K562 (cell line): ENCODE measurements around the gene OSGEP. TPM values are rescaled to one million over a fixed set of nuclear protein-coding genes. Genes with fewer than 3 reads are reported as not detected.

Source experiments
- DEAF1 ChIP-seq: fragments of 450-650 bp; formaldehyde crosslinking; IDR thresholded peaks from 2 replicates; pipeline ENCODE4 v1.4.0; 2020; ENCODE audit warnings: mild to moderate bottlenecking, moderate library complexity
- ELF1 ChIP-seq: fragments of 200-800 bp; sonication (Bioruptor generic); IDR thresholded peaks from 2 replicates; pipeline ENCODE4 v1.6.1; 2016; ENCODE audit warnings: missing genetic modification characterization, missing compliant biosample characterization
- HNRNPK ChIP-seq: fragments of 200-400 bp; formaldehyde crosslinking; IDR thresholded peaks from one replicate; pipeline ENCODE4 v1.6.1; 2018; ENCODE audit warnings: mild to moderate bottlenecking, low read depth, low read length; ENCODE audit not compliant: poor library complexity, severe bottlenecking
- MECOM ChIP-seq: fragments of 250-450 bp; sonication (Bioruptor Pico); IDR thresholded peaks from 2 replicates; pipeline ENCODE4 v1.8.0; 2022; ENCODE audit warnings: inconsistent platforms
- RAD51 ChIP-seq: fragments of 450-650 bp; IDR thresholded peaks from 2 replicates; pipeline ENCODE4 v1.7.1; 2016; ENCODE audit warnings: low read depth, mild to moderate bottlenecking, borderline replicate concordance
- RFX7 ChIP-seq: fragments of 250-450 bp; sonication (Bioruptor Pico); IDR thresholded peaks from 2 replicates; pipeline ENCODE4 v1.5.1; 2021; ENCODE audit warnings: mild to moderate bottlenecking
- SIX5 ChIP-seq, 2 experiments: IDR thresholded peaks; 2 replicates each; pipeline ENCODE4 v1.6.1; 2011; ENCODE audit warnings: low read length in 2 of 2, borderline replicate concordance in 1 of 2, low read depth in 1 of 2, mild to moderate bottlenecking in 1 of 2, moderate library complexity in 1 of 2; ENCODE audit not compliant: insufficient read depth in 1 of 2
- ZBTB11 ChIP-seq, 3 experiments: fragments of 200-800 bp in 1 of 3; fragments of 250-450 bp in 1 of 3; fragments of 450-650 bp in 1 of 3; sonication (Bioruptor Pico) in 1 of 3; sonication (Bioruptor generic) in 1 of 3; formaldehyde crosslinking in 1 of 3; IDR thresholded peaks; 2 replicates each; pipeline versions ENCODE4 v1.6.1 to v1.8.0; 2016 to 2022; ENCODE audit warnings: mild to moderate bottlenecking in 2 of 3, missing genetic modification characterization in 2 of 3, missing compliant biosample characterization in 1 of 3, moderate library complexity in 1 of 3
- ZNF696 ChIP-seq: fragments of 250-450 bp; sonication (Bioruptor Pico); conservative IDR thresholded peaks from 2 replicates; pipeline ENCODE4 v1.4.0; 2020; ENCODE audit warnings: mild to moderate bottlenecking, moderate library complexity
- polyA plus RNA-seq, 8 experiments: library from polyadenylated mRNA; depleted of rRNA in 4 of 8; stranded (reverse) in 5 of 8; unstranded in 3 of 8; fragments of >200 nt; fragmentation: Nextera tagmentation in 2 of 8; fragmentation: Illumina TruSeq in 1 of 8; extraction: Ambion mirVana in 2 of 8; extraction: Trizol in 1 of 8; gene quantifications; 2 replicates each; pipeline versions ENCODE4 v1.2.1 to v1.2.3, GENCODE V29; 2011 to 2014; ENCODE audit warnings: inconsistent platforms in 1 of 8, missing spikeins in 1 of 8
- total RNA-seq, 7 experiments: library from RNA; depleted of rRNA in 6 of 7; stranded (reverse); fragments of >200 nt in 6 of 7; fragmentation: Illumina TruSeq in 2 of 7; extraction: Trizol in 2 of 7; gene quantifications; 2 replicates each; pipeline versions ENCODE4 v1.2.1 to v1.2.3, GENCODE V29; 2011 to 2021; ENCODE audit warnings: low replicate concordance in 1 of 7
- TF ChIP-seq, protein P1 (sequence below): fragments of 250-450 bp; sonication (Bioruptor Pico); IDR thresholded peaks from 2 replicates; pipeline ENCODE4 v1.8.0; 2021; ENCODE audit warnings: borderline replicate concordance, mild to moderate bottlenecking, moderate library complexity; ENCODE audit not compliant: poor library complexity, severe bottlenecking
- TF ChIP-seq, protein P2 (sequence below), 2 experiments: IDR thresholded peaks; 2 replicates each; pipeline ENCODE4 v1.6.1; 2011; ENCODE audit warnings: borderline replicate concordance in 1 of 2, control low read depth in 1 of 2, low read depth in 1 of 2, low read length in 1 of 2, mild to moderate bottlenecking in 1 of 2, mixed read lengths in 1 of 2, moderate library complexity in 1 of 2; ENCODE audit not compliant: insufficient read depth in 1 of 2, insufficient read length in 1 of 2, poor library complexity in 1 of 2, severe bottlenecking in 1 of 2; ENCODE audit errors: extremely low read depth in 1 of 2

OSGEP gene
- total and polyA plus RNA-seq, 9 of the 15 experiments (the other 6 are each of a cell fraction or from before 2014, with no cell fraction given), result 32.1 to 59.2 (median 44.1) TPM

- TF ChIP-seq MECOM (no peak), ELF1 (peak; percentile 69), RAD51 (peak; percentile 99), ZNF696 (no peak), DEAF1 (CRISPR knock-in tag) (no peak), SIX5 (IDR thresholded peaks at IDR 0.05; ENCODE audit: borderline replicate concordance in 1 of 2, insufficient read depth in 1 of 2, low read depth in 1 of 2, low read length in 2 of 2) (no peak), HNRNPK (no peak), RFX7 (CRISPR knock-in tag) (no peak), ZBTB11 (CRISPR knock-in tag; IDR thresholded peaks at IDR 0.05) (peak in 1 of 3 experiments; percentile 69; a peak in 2 of 6 replicates)
- TF ChIP-seq, protein P1, sequence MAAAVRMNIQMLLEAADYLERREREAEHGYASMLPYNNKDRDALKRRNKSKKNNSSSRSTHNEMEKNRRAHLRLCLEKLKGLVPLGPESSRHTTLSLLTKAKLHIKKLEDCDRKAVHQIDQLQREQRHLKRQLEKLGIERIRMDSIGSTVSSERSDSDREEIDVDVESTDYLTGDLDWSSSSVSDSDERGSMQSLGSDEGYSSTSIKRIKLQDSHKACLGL (CRISPR knock-in tag), result no peak
- TF ChIP-seq, protein P2, sequence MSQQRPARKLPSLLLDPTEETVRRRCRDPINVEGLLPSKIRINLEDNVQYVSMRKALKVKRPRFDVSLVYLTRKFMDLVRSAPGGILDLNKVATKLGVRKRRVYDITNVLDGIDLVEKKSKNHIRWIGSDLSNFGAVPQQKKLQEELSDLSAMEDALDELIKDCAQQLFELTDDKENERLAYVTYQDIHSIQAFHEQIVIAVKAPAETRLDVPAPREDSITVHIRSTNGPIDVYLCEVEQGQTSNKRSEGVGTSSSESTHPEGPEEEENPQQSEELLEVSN (IDR thresholded peaks at IDR 0.05; ENCODE audit: borderline replicate concordance in 1 of 2, extremely low read depth in 1 of 2, insufficient read depth in 1 of 2, insufficient read length in 1 of 2, low read depth in 1 of 2, low read length in 1 of 2, poor library complexity in 1 of 2, severe bottlenecking in 1 of 2), result peak; percentile 88 to 91
These were observed 6.9 kb upstream of the OSGEP start, which contains the start of gene PIP4P1 (continued) for GRCh38 chr14:20461225-20462141.
